HAP-1 (cell line): ENCODE results near the gene ESRRA.

Experiments
- DNase-seq, 2 experiments: peaks; one replicate each; pipeline ENCODE4 v3.0.0-alpha.2; 2016 to 2020; ENCODE audit warnings: low spot score in 2 of 2
- H3K27me3 ChIP-seq: fragments of 250-450 bp; sonication (Bioruptor Pico); 2 replicates; pipeline ENCODE4 v1.5.1; 2020; ENCODE audit warnings: low read depth, mild to moderate bottlenecking, moderate library complexity
- H3K36me3 ChIP-seq: fragments of 250-450 bp; sonication (Bioruptor Pico); replicated peaks from 2 replicates; pipeline ENCODE4 v1.5.1; 2020; ENCODE audit warnings: mild to moderate bottlenecking
- H3K4me1 ChIP-seq: fragments of 250-450 bp; sonication (Bioruptor Pico); 2 replicates; pipeline ENCODE4 v1.5.1; 2020; ENCODE audit warnings: mild to moderate bottlenecking
- H3K4me3 ChIP-seq: fragments of 250-450 bp; sonication (Bioruptor Pico); 2 replicates; pipeline ENCODE4 v1.5.1; 2020; ENCODE audit warnings: mild to moderate bottlenecking, moderate library complexity
- H3K9me3 ChIP-seq: fragments of 250-450 bp; sonication (Bioruptor Pico); 2 replicates; pipeline ENCODE4 v1.5.1; 2020; ENCODE audit warnings: mild to moderate bottlenecking, moderate library complexity
- in situ Hi-C: fragments of 300-500 bp; cut with MboI; formaldehyde crosslinking; loops from 3 replicates; pipeline ENCODE4 v1.14.3; 2020; ENCODE audit warnings: low sequenced_read_pairs, inconsistent platforms, mixed read lengths

ESRRA gene

DNA sequence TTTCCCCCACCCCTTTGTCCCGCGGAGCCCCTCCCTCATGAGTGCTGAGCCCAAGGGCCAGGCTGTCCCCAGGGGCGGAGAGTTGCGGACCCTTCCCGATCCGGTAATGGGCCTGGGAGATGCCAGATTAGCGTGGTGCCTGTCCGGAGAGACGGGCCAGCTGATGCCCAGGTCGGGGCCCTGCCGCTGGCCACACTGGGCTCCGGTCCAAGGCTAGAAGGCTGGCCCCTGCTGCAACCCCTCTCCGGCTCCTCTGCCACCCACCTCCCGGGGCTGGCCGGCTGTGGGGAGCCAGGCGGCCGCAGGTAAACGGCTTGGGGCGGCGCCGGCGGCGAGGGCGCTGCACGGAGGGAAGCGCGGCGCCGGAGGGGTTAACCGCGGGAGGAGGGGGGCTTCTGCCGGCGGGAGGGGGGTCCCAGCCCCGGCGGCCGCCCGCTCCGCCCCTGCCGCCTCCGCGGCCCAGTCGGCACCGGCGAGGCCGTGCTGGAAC, 14.0 kb upstream of the ESRRA start, which contains the start of gene KCNK4:
Gene KCNK4, plus strand, starts transcription at position 41 of the 490 bp plus-strand sequence. CDS start 1,717 bp downstream, outside the sequence.
- in situ Hi-C loops: no loop called here
- no peak within 1 kb of the TSS for H3K4me3 ChIP-seq
- no peaks in the 10 kb centered on the region for H3K36me3 ChIP-seq
- H3K27me3 ChIP-seq: peaks cover 55% of the 10 kb centered on the region
- DNase-seq: no peak
- H3K9me3 ChIP-seq: no peaks in the 10 kb centered on the region
- H3K4me1 ChIP-seq: peaks cover under 1% of the 10 kb centered on the region; the same call in 1 of the 2 replicates

GRCh38 chr11:64291752-64292459, 13.4 kb upstream of the ESRRA start:
- H3K27me3 ChIP-seq: peaks cover 61% of the 10 kb centered on the region

DNA sequence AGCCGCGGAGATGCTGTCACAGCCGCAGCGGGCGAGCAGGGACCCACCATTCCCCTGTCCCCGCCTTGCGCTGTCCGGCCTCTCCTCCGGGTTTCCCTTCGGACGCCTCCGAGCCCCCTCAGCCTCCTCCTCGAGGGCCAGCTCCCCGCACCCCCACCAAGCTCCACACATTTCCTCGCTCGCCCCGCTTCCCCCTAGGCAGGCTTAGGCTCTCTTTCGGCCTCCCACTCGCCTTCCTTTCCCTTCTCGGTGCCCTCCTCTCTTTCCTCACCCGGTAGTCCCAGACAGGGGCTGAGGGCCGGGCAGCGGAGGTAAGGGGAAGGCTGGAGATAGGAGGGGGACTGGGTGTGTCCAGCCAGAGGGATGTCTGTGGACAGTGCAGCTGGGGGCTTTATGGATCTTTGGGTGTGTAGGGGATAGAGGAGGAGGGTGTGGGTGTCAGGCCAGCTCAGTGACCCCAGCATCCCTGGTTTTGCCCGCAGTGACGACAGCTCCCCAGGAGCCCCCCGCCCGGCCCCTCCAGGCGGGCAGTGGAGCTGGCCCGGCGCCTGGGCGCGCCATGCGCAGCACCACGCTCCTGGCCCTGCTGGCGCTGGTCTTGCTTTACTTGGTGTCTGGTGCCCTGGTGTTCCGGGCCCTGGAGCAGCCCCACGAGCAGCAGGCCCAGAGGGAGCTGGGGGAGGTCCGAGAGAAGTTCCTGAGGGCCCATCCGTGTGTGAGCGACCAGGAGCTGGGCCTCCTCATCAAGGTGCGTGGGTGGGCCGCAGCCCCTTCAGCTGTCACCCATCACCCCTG, 12.7 kb upstream of the ESRRA start:
- Histone ChIP-seq H3K4me1 (no peaks in the 10 kb centered on the region), H3K4me3 (no peak overlapping the region), H3K27me3 (peaks cover 68% of the 10 kb centered on the region), H3K36me3 (no peaks in the 10 kb centered on the region), H3K9me3 (no peaks in the 10 kb centered on the region)
- DNase-seq: no peak
- in situ Hi-C loops: no loop called here

More at GRCh38 chr11:64291752-64292459, 13.4 kb upstream of the ESRRA start:
- H3K36me3 ChIP-seq: no peaks in the 10 kb centered on the region
- H3K9me3 ChIP-seq: no peaks in the 10 kb centered on the region
- DNase-seq: no peak
- no peak overlapping the region for H3K4me3 ChIP-seq
- in situ Hi-C loops: no loop called here
- no peaks in the 10 kb centered on the region for H3K4me1 ChIP-seq

DNA sequence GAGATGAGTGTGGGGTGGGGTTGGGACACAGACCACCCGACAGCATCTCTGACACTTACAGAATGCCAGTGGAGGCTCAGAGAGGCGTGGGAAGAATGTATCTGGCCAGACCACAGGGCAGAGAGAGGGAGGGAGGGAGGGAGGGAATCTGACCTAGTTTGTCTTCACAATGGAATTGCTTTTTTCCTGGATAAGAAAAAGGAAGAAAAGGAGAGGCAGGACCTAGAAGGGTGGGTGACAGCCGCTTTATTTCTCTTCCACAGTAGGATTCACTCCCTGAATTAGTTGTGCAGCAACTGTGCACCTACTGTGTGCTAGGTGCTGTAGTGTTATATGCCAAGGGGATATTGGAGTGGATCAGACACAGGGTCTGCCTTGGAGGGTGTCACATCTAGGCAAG, 10.6 kb upstream of the ESRRA start:
- H3K4me3 ChIP-seq: no peak overlapping the region
- DNase-seq: no peak
- no peaks in the 10 kb centered on the region for H3K36me3 ChIP-seq
- peaks cover 77% of the 10 kb centered on the region for H3K27me3 ChIP-seq
- no peaks in the 10 kb centered on the region for H3K9me3 ChIP-seq
- no peaks in the 10 kb centered on the region for H3K4me1 ChIP-seq
- in situ Hi-C loops: no loop called here

- Histone ChIP-seq H3K36me3 (no peaks in the 10 kb centered on the region), H3K4me3 (no peak overlapping the region), H3K27me3 (peaks cover 70% of the 10 kb centered on the region), H3K4me1 (peaks cover 5% of the 10 kb centered on the region; the same call in 1 of the 2 replicates), H3K9me3 (no peaks in the 10 kb centered on the region)
- in situ Hi-C loops: no loop called here
- DNase-seq: no peak
Measured at GRCh38 chr11:64295760-64296159, 9.6 kb upstream of the ESRRA start.

DNA sequence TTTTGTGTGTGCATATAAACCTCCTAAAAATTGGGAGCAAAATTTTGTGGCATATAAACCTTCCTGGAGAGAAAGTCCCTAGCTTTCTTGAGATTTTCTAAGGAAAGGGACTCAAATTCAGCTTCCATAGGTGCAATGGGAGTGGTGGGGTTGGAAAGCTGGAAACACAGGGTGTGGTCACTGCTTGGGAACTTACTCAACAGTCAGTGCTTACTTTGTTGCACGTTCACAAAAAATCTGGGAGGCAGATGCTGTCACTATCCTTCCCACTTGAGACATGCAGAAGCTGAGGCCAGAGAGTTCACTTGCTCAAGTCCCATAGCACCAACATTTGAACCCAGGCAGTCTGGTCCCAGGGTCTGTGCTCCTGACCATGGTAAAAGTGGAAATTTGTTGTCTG, 9.1 kb upstream of the ESRRA start:
- in situ Hi-C loops: no loop called here
- no peak for DNase-seq
- Histone ChIP-seq H3K36me3 (no peaks in the 10 kb centered on the region), H3K4me3 (no peak overlapping the region), H3K4me1 (peaks cover 7% of the 10 kb centered on the region; the same call in 1 of the 2 replicates), H3K9me3 (no peaks in the 10 kb centered on the region), H3K27me3 (peaks cover 65% of the 10 kb centered on the region)

GRCh38 chr11:64296830-64297698, 8.3 kb upstream of the ESRRA start:
- in situ Hi-C loops: no loop called here
- DNase-seq: no peak
- H3K36me3 ChIP-seq: no peaks in the 10 kb centered on the region
- H3K4me3 ChIP-seq: no peak overlapping the region
- peaks cover 7% of the 10 kb centered on the region; the same call in 1 of the 2 replicates for H3K4me1 ChIP-seq
- peaks cover 59% of the 10 kb centered on the region for H3K27me3 ChIP-seq
- no peaks in the 10 kb centered on the region for H3K9me3 ChIP-seq

DNA sequence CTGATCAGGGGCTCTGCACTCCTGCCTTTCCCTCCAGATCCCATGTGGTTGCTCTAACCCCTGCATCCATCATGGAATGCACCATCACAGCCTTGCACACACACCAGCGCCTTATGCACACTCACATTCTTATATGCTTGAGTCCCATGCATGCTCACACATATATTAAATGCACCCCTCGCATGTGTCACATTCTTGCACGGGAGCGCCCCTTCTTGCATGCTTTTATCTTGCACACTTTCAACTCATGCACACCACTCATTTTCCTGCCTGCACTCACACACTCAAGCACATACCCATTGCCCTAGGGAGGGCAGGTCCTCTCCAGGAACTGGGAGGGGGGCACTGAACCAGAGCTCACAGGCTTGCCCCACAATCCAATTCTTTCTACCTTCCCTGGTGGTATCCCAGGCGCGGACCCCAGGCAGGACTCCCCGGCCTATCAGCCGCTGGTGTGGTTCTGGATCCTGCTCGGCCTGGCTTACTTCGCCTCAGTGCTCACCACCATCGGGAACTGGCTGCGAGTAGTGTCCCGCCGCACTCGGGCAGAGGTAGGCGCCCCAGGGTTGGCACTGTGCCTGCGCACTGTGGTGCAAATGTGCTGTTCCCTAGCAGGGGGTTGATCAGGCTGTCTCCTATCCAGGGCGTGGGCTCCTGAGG, 7.5 kb upstream of the ESRRA start:
- in situ Hi-C loops: no loop called here

DNA sequence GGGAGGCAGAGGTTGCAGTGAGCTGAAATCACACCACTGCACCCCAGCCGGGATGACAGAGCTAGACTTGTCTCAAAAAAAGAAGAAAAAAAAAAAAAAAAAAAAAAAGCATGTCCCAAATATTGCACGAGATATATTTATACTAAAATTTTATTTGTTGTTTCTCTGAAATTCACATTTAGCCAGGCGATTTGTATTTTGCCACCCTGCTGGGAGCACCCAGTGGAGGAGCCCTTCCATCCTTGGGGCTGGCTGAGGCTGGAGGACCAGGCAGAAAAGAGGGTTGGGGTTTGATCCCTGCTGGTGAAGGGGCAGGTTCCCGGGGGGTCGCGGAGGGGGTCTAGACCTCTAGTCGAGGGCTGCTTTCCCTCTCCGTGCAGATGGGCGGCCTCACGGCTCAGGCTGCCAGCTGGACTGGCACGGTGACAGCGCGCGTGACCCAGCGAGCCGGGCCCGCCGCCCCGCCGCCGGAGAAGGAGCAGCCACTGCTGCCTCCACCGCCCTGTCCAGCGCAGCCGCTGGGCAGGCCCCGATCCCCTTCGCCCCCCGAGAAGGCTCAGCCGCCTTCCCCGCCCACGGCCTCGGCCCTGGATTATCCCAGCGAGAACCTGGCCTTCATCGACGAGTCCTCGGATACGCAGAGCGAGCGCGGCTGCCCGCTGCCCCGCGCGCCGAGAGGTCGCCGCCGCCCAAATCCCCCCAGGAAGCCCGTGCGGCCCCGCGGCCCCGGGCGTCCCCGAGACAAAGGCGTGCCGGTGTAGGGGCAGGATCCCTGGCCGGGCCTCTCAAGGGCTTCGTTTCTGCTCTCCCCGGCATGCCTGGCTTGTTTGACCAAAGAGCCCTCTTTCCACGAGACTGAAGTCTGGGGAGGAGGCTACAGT, 6.1 kb upstream of the ESRRA start:
- Histone ChIP-seq H3K4me1 (peaks cover 7% of the 10 kb centered on the region; the same call in 1 of the 2 replicates), H3K27me3 (peaks cover 38% of the 10 kb centered on the region), H3K36me3 (no peaks in the 10 kb centered on the region), H3K9me3 (no peaks in the 10 kb centered on the region), H3K4me3 (no peak overlapping the region)
- in situ Hi-C loops: no loop called here
- no peak for DNase-seq

More for the DNA sequence above, 7.5 kb upstream of the ESRRA start:
- peaks cover 7% of the 10 kb centered on the region; the same call in 1 of the 2 replicates for H3K4me1 ChIP-seq
- H3K9me3 ChIP-seq: no peaks in the 10 kb centered on the region
- H3K4me3 ChIP-seq: no peak overlapping the region
- H3K36me3 ChIP-seq: no peaks in the 10 kb centered on the region
- H3K27me3 ChIP-seq: peaks cover 51% of the 10 kb centered on the region
- no peak for DNase-seq

DNA sequence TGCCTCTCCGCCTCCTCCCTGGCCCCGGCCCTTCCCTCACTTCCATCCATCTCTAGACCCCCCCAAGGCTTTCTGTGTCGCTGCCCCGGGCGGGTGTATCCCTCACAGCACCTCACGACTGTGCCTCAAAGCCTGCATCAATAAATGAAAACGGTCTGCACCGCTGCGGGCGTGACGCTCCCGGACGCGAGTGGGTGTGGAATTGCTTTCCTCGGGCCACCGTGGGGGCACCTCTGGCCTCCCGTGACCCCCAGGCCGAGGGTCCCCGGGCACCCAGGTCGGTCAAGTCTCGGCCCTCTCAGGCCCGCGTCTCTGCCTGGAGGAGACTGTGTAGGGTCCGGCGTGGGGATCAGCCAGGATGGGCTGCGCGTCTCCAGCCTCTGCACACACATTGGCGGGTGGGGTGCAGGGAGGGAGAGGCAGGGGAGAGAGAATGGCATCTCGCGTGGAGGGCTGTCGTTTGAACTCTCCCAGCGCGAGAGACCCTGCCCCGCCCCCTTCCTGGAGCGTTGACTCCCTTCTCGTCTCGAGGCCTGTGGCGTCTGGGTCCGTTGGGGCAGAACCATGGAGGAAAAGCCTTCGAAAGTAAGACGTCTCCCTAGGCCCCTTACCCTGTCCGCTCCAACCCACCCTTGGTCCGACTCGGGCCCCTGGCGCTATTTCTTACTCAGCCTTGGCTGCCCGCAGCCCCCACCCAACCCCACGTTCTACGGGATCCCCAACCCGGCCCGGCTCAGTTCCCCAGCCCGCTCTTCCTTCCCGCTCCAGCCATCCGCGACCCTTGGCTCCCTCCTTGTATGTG, 5.3 kb upstream of the ESRRA start, which contains the start of gene CATSPERZ:
Gene CATSPERZ, plus strand, starts transcription at position 512 of the 802 bp plus-strand sequence. Its CDS starts 53 bp downstream, at position 565.
- H3K4me1 ChIP-seq: peaks cover 7% of the 10 kb centered on the region; the same call in 1 of the 2 replicates
- H3K9me3 ChIP-seq: no peaks in the 10 kb centered on the region
- H3K4me3 ChIP-seq: peak within 1 kb of the TSS; percentile 16
- no peak for DNase-seq
- no peaks in the 10 kb centered on the region for H3K36me3 ChIP-seq
- in situ Hi-C loops: no loop called here
- peaks cover 35% of the 10 kb centered on the region for H3K27me3 ChIP-seq

- Histone ChIP-seq H3K4me3 (no peak overlapping the region), H3K9me3 (no peaks in the 10 kb centered on the region), H3K36me3 (no peaks in the 10 kb centered on the region), H3K4me1 (peaks cover 14% of the 10 kb centered on the region; the same call in 1 of the 2 replicates), H3K27me3 (peaks cover 2% of the 10 kb centered on the region)
- no peak for DNase-seq
- in situ Hi-C loops: no loop called here
Measured at GRCh38 chr11:64303109-64304031, 2.0 kb upstream of the ESRRA start.
